SK-N-SH (cell line): ENCODE data around the gene DIRAS1. TPM values are rescaled to one million over a fixed set of nuclear protein-coding genes. Genes with fewer than 3 reads are reported as not detected.

Experiments used
- CTCF ChIA-PET: fragments of 300-600, 350-600 bp; formaldehyde crosslinking; extraction: SDS; loops from one replicate; lab custom pipeline; 2021; lab: Yijun Ruan, JAX
- POLR2A ChIA-PET: fragments of 350-600 bp; sonication (Branson Sonifier 250); formaldehyde crosslinking; extraction: SDS; loops from one replicate; lab custom pipeline; 2020; ENCODE audit warnings: antibody characterized with exemption, inconsistent platforms; lab: Yijun Ruan, JAX
- DNase-seq: peaks from one replicate; pipeline ENCODE4 v3.0.0; 2012
- H2AFZ ChIP-seq: fragments of 200-600 bp; sonication (generic); 2 replicates; pipeline ENCODE4 v1.8.1; 2016; ENCODE audit warnings: antibody characterized with exemption, mild to moderate bottlenecking, low read depth
- H3F3A ChIP-seq: fragments of 200-600 bp; sonication (generic); replicated peaks from 2 replicates; pipeline ENCODE3; 2016; ENCODE audit warnings: antibody characterized with exemption, mild to moderate bottlenecking; ENCODE audit not compliant: insufficient read depth
- H3K27ac ChIP-seq, 2 experiments: fragments of 200-500 bp in 1 of 2; fragments of 200-600 bp in 1 of 2; sonication (Bioruptor generic) in 1 of 2; sonication (generic), shearing (Covaris generic) in 1 of 2; 2 replicates each; pipeline versions ENCODE4 v1.5.1 to v1.6.1; 2014 to 2016; ENCODE audit warnings: low read depth in 2 of 2, inconsistent platforms in 1 of 2, low read length in 1 of 2, mild to moderate bottlenecking in 1 of 2, mixed read lengths in 1 of 2
- H3K27me3 ChIP-seq: fragments of 200-600 bp; sonication (generic), shearing (Covaris generic); 2 replicates; pipeline ENCODE4 v1.6.1; 2016; ENCODE audit warnings: mixed run types; ENCODE audit not compliant: insufficient read depth
- H3K36me3 ChIP-seq, 2 experiments: fragments of 200-500 bp in 1 of 2; fragments of 200-600 bp in 1 of 2; sonication (Bioruptor generic) in 1 of 2; sonication (generic) in 1 of 2; replicated peaks in 1 of 2; 2 replicates each; pipeline versions ENCODE3 to v1.5.1; 2014 to 2016; ENCODE audit warnings: low read length in 1 of 2, mild to moderate bottlenecking in 1 of 2; ENCODE audit not compliant: insufficient read depth in 2 of 2, control insufficient read depth in 1 of 2
- H3K4me1 ChIP-seq, 2 experiments: fragments of 200-500 bp in 1 of 2; fragments of 200-600 bp in 1 of 2; sonication (Bioruptor generic) in 1 of 2; sonication (generic), shearing (Covaris generic) in 1 of 2; 2 replicates each; pipeline versions ENCODE4 v1.5.1 to v1.6.1; 2014 to 2016; ENCODE audit warnings: low read depth in 1 of 2, low read length in 1 of 2, mixed run types in 1 of 2; ENCODE audit not compliant: insufficient read depth in 2 of 2, control insufficient read depth in 1 of 2
- H3K4me2 ChIP-seq: fragments of 200-600 bp; sonication (generic), shearing (Covaris generic); 2 replicates; pipeline ENCODE4 v1.6.1; 2017; ENCODE audit warnings: mixed run types
- H3K4me3 ChIP-seq, 2 experiments: fragments of 200-500 bp in 1 of 2; fragments of 200-600 bp in 1 of 2; sonication (Bioruptor generic) in 1 of 2; sonication (generic), shearing (Covaris generic) in 1 of 2; 2 replicates each; pipeline versions ENCODE4 v1.5.1 to v1.8.1; 2014 to 2016; ENCODE audit warnings: low read depth in 2 of 2, inconsistent platforms in 1 of 2, low read length in 1 of 2, mild to moderate bottlenecking in 1 of 2, mixed read lengths in 1 of 2, moderate library complexity in 1 of 2
- H3K79me2 ChIP-seq: fragments of 200-600 bp; sonication (generic); 2 replicates; pipeline ENCODE4 v1.8.1; 2017; ENCODE audit warnings: mild to moderate bottlenecking; ENCODE audit not compliant: insufficient read depth
- H3K9ac ChIP-seq: fragments of 200-600 bp; sonication (generic); 2 replicates; pipeline ENCODE4 v1.6.1; 2017; ENCODE audit warnings: mixed run types
- H3K9me2 ChIP-seq: fragments of 200-600 bp; sonication (generic); 2 replicates; pipeline ENCODE4 v1.6.1; 2017; ENCODE audit warnings: mixed run types
- H3K9me3 ChIP-seq: fragments of 200-600 bp; sonication (generic); 2 replicates; pipeline ENCODE4 v1.6.1; 2017; ENCODE audit warnings: mixed run types, mild to moderate bottlenecking, moderate library complexity
- H4K20me1 ChIP-seq: fragments of 200-600 bp; sonication (generic); 2 replicates; pipeline ENCODE4 v1.6.1; 2017; ENCODE audit warnings: mild to moderate bottlenecking, mixed run types; ENCODE audit not compliant: insufficient read depth
- ELF1 ChIP-seq: IDR thresholded peaks from 2 replicates; pipeline ENCODE4 v1.4.0; 2012
- EP300 ChIP-seq, 2 experiments: IDR thresholded peaks; 2 replicates each; pipeline versions ENCODE4 v1.4.0 to v1.6.1; 2012; ENCODE audit warnings: borderline replicate concordance in 1 of 2, low read depth in 1 of 2, low read length in 1 of 2
- EZH2phosphoT487 ChIP-seq: fragments of 200-600 bp; sonication (generic); IDR thresholded peaks from 2 replicates; pipeline ENCODE4 v1.6.1; 2017; ENCODE audit warnings: low read depth, mixed run types, mild to moderate bottlenecking, antibody characterized with exemption, moderate library complexity, borderline replicate concordance
- FOSL2 ChIP-seq: IDR thresholded peaks from 2 replicates; pipeline ENCODE4 v1.4.0; 2012; ENCODE audit warnings: low read depth, mild to moderate bottlenecking, moderate library complexity, borderline replicate concordance
- FOXM1 ChIP-seq: IDR thresholded peaks from 2 replicates; pipeline ENCODE4 v1.4.0; 2012; ENCODE audit warnings: low read depth, mild to moderate bottlenecking
- GATA2 ChIP-seq: sonication (generic); formaldehyde crosslinking; IDR thresholded peaks from 2 replicates; pipeline ENCODE4 v1.5.0; 2020; ENCODE audit warnings: mild to moderate bottlenecking, missing genetic modification reagents
- IRF3 ChIP-seq: fragments of 150-350 bp; IDR thresholded peaks from 2 replicates; pipeline ENCODE4 v1.6.1; 2016; ENCODE audit warnings: mild to moderate bottlenecking, low read depth, low read length
- JUND ChIP-seq: IDR thresholded peaks from 2 replicates; pipeline ENCODE4 v1.4.0; 2012
- MAX ChIP-seq: IDR thresholded peaks from 2 replicates; pipeline ENCODE4 v1.4.0; 2012; ENCODE audit warnings: low read depth
- MEF2A ChIP-seq: IDR thresholded peaks from 2 replicates; pipeline ENCODE4 v1.4.0; 2012; ENCODE audit warnings: low read depth, borderline replicate concordance
- MXI1 ChIP-seq: IDR thresholded peaks from 2 replicates; pipeline ENCODE4 v1.6.1; 2012; ENCODE audit warnings: mild to moderate bottlenecking, low read depth, low read length, improper control_type of control experiment
- RAD21 ChIP-seq: IDR thresholded peaks from 2 replicates; pipeline ENCODE4 v1.6.1; 2012; ENCODE audit warnings: mild to moderate bottlenecking, low read length
- RCOR1 ChIP-seq: fragments of 150-350 bp; IDR thresholded peaks from 2 replicates; pipeline ENCODE4 v1.6.1; 2017; ENCODE audit warnings: antibody characterized with exemption, low read length
- RFX5 ChIP-seq: IDR thresholded peaks from 2 replicates; pipeline ENCODE4 v1.6.1; 2012; ENCODE audit warnings: mild to moderate bottlenecking, improper control_type of control experiment, low read length
- RXRA ChIP-seq: IDR thresholded peaks from 2 replicates; pipeline ENCODE4 v1.4.0; 2012; ENCODE audit warnings: low read depth, mild to moderate bottlenecking, borderline replicate concordance
- SMC3 ChIP-seq: IDR thresholded peaks from 2 replicates; pipeline ENCODE4 v1.6.1; 2012; ENCODE audit warnings: low read depth, low read length, improper control_type of control experiment
- TAF1 ChIP-seq: IDR thresholded peaks from 2 replicates; pipeline ENCODE4 v1.6.1; 2012; ENCODE audit warnings: low read depth, mild to moderate bottlenecking, low read length, moderate library complexity, borderline replicate concordance
- TEAD4 ChIP-seq: IDR thresholded peaks from 2 replicates; pipeline ENCODE4 v1.4.0; 2012; ENCODE audit warnings: mild to moderate bottlenecking, borderline replicate concordance; ENCODE audit not compliant: insufficient read depth
- YY1 ChIP-seq: IDR thresholded peaks from 2 replicates; pipeline ENCODE4 v1.4.0; 2012; ENCODE audit warnings: low read depth, mild to moderate bottlenecking
- WGBS: methylation state at CpG from one replicate; pipeline ENCODE4 v1.1.6; 2017; ENCODE audit warnings: low lambda C conversion rate; 5-methylcytosine and 5-hydroxymethylcytosine counted together
- polyA plus RNA-seq, 3 experiments: library from polyadenylated mRNA; depleted of rRNA; stranded (reverse); fragments of >200 nt; gene quantifications; 2 replicates each; pipeline ENCODE4 v1.2.3, GENCODE V29; 2012

DIRAS1 gene
- polyA plus RNA-seq, 1 of the 3 experiments (the other 2 are of a cell fraction): 9.0 TPM

DNA sequence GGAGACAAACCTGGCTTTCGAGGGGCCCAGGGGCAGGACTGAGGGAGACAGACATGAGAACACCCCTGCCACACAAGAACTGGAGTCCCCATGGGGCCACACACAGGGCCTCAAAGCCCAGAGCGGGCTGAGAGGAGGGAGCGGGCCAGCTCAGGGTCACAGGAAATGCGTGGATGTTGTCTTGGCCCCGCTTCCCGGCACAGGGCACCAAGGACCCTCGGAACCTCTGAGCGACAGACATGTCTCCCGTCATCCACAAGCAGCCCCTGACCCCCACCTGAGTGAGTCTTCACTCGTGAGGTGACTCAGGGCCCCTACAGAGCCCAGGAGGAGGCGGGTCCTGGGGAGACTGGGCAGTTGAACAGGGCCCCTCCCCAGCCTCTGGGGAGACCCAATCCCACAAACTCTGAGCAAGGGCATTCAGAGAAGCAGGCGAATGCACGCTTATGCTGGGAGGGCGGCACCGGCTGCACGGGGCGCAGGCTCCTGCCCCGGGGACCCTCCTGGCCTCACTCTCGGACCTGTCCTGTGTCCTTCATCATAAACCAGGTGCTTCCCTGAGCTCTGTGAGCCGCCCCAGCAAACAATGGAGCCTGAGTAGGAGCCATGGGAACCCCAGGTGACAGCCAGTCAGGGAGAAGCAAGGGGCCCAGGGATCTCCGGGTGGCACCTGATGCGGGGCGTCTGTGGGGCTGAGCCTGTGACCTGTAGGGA, 41.8 kb upstream of the DIRAS1 start:
- Histone ChIP-seq H3K79me2 (peaks cover 4% of the 10 kb centered on the region; the same call in 1 of the 2 replicates), H3K9me3 (no peaks in the 10 kb centered on the region), H3K27ac (no peak overlapping the region), H3K27me3 (no peaks in the 10 kb centered on the region), H4K20me1 (no peaks in the 10 kb centered on the region), H3K4me1 (no peaks in the 10 kb centered on the region), H3K4me2 (no peak overlapping the region), H3K9me2 (no peaks in the 10 kb centered on the region), H3K4me3 (no peak overlapping the region), H3K36me3 (peaks cover 6 to 57% of the 10 kb centered on the region in 2 experiments), H3K9ac (no peak overlapping the region), H2AFZ (no peak overlapping the region), H3F3A (no peaks in the 10 kb centered on the region)
- no peak for TF ChIP-seq EP300 (IDR thresholded peaks at IDR 0.05; ENCODE audit: borderline replicate concordance in 1 of 2, low read depth in 1 of 2, low read length in 1 of 2)
- no peak for TF ChIP-seq RXRA
- no peak for TF ChIP-seq MXI1
- no peak for DNase-seq
- POLR2A ChIA-PET: no interaction called here
- 96% methylated on average over 9 of the region's 23 CpGs for WGBS
- CTCF ChIA-PET: interaction anchor here (0.7 to 1.4 kb wide), 3 partner anchors 14 to 126 kb away, joined by 3 to 6 read pairs (median 6); no protein-coding TSS in a partner anchor

DNA sequence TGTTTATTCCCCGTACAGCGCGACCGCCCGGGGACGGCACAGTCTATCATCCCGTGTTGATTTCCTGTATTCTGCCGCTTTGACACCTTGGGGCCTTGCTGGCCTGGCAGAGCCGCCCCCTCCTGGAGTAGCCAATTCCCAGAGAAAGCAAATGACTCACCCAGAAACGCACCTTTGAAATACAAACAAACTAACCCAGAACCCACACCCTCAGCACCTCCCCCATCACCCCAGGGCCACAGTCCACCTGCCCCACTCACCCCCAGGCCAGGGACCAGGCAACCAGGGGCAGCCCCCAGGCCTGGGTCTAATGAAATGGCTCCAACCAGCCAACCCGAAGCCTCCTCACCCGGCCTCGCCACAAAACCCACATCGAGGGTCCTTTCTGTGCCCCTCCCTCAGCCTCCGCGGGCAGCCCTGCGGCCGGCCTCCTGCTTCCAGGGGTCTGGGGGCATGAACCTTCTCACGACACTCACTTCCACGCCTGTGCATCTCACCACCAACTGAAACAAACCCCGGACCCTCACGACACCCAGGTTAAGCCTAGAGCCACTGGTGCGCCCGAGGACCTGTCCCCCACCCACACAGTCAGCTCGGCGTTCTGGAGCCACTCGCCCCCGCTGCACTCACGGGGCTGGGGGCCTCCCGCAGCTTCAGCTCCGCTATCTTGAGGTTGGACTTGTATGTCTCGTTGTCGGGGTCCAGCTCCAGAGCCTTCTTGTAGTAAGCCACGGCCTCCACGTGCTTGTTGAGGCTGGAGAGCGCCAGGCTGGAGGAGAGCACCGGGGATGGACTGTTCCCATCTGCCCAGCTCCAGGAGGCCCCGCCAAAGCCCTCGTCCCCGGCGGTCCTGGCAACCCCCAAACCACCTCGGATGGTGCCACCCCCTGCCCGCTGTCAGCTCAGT, 41.0 kb upstream of the DIRAS1 start:
- ChIA-PET CTCF (interaction anchor here (0.7 kb wide), 1 partner anchor 114 kb away, joined by 6 read pairs; no protein-coding TSS in a partner anchor), POLR2A (no interaction called here)
- no peaks in the 10 kb centered on the region for H3K79me2 ChIP-seq
- peaks cover 6 to 57% of the 10 kb centered on the region in 2 experiments for H3K36me3 ChIP-seq
- H3K4me1 ChIP-seq: no peaks in the 10 kb centered on the region
- H3K4me3 ChIP-seq: no peak overlapping the region
- DNase-seq: no peak
- H3K27me3 ChIP-seq: no peaks in the 10 kb centered on the region
- no peak overlapping the region for H3K27ac ChIP-seq
- no peak overlapping the region for H3K9ac ChIP-seq
- no peaks in the 10 kb centered on the region for H3F3A ChIP-seq
- H3K4me2 ChIP-seq: no peak overlapping the region
- 93% methylated on average over 20 of the region's 43 CpGs for WGBS
- TF ChIP-seq RCOR1 (no peak), TEAD4 (no peak), ELF1 (no peak), YY1 (no peak), EZH2phosphoT487 (no peak)
- TF ChIP-seq, all 33 proteins: peak for 0
- H3K9me2 ChIP-seq: no peaks in the 10 kb centered on the region
- H2AFZ ChIP-seq: no peak overlapping the region
- no peaks in the 10 kb centered on the region for H4K20me1 ChIP-seq
- H3K9me3 ChIP-seq: no peaks in the 10 kb centered on the region

DNA sequence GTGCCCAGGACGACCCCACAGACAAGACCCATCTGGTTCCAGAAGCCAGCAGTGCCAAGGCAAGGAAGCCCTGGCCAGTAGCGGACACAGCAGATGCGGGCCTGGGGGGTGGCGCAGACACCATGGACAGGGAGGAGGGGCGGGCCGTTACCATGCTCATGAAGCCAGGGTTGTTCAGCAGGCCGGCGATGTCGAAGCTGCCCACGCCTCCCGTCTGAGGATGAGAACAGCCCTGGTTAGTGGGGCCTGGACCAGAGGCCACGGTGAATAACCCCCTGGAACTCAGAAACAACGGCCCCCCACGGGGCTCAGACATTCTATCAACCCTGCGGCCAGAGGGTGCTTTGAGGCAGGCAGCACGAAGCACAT, 40.1 kb upstream of the DIRAS1 start:
- POLR2A ChIA-PET: no interaction called here
- no peak overlapping the region for H2AFZ ChIP-seq

More for the DNA sequence above, 40.1 kb upstream of the DIRAS1 start:
- Histone ChIP-seq H3K4me1 (no peaks in the 10 kb centered on the region), H3K9ac (no peak overlapping the region), H3K9me2 (no peaks in the 10 kb centered on the region), H3K9me3 (no peaks in the 10 kb centered on the region), H3K4me3 (no peak overlapping the region), H3K27ac (no peak overlapping the region), H3K27me3 (no peaks in the 10 kb centered on the region), H3K36me3 (peaks cover 6 to 58% of the 10 kb centered on the region in 2 experiments)
- no peak for DNase-seq
- 100% methylated on average over 2 of the region's 16 CpGs for WGBS
- CTCF ChIA-PET: interaction anchor here (1.0 kb wide), 1 partner anchor 124 kb away, joined by 4 read pairs; no protein-coding TSS in a partner anchor
- no peak for TF ChIP-seq RCOR1
- no peak for TF ChIP-seq FOXM1
- no peak for TF ChIP-seq MAX
- no peak for TF ChIP-seq IRF3
- no peak for TF ChIP-seq TAF1
- TF ChIP-seq JUND: no peak
- no peak for TF ChIP-seq GATA2 (CRISPR knock-in tag)
- no peak for TF ChIP-seq RFX5
- no peak for TF ChIP-seq FOSL2
- TF ChIP-seq TEAD4: no peak
- TF ChIP-seq RAD21: no peak
- no peak for TF ChIP-seq YY1
- TF ChIP-seq MEF2A: no peak
- TF ChIP-seq SMC3: no peak
- TF ChIP-seq, all 33 proteins: peak for 0
- Histone ChIP-seq H3F3A (no peaks in the 10 kb centered on the region), H4K20me1 (no peaks in the 10 kb centered on the region), H3K79me2 (no peaks in the 10 kb centered on the region), H3K4me2 (no peak overlapping the region)
